GM19468 (cell line): ENCODE results near the gene VWA3B.
"Not testable (repeated sequence)": the region's sequence is repeated elsewhere in the genome, so short reads cannot be mapped to it uniquely, and the experiment has no call there.

Experiments
- ATAC-seq: cut with Tn5 transposase; IDR thresholded peaks from one replicate; pipeline ENCODE4 v1.9.1; 2021; ENCODE audit warnings: mild to moderate bottlenecking, moderate library complexity, moderate number of reproducible peaks; ENCODE audit not compliant: unreplicated experiment; ENCODE audit errors: extremely low read depth

VWA3B gene

GRCh38 chr2:98313492-98314250 lies 226.7 kb downstream of the VWA3B start:
- ATAC-seq = no peak

- ATAC-seq = no peak
Measured at GRCh38 chr2:98314251-98314650, 227.3 kb downstream of the VWA3B start.

DNA sequence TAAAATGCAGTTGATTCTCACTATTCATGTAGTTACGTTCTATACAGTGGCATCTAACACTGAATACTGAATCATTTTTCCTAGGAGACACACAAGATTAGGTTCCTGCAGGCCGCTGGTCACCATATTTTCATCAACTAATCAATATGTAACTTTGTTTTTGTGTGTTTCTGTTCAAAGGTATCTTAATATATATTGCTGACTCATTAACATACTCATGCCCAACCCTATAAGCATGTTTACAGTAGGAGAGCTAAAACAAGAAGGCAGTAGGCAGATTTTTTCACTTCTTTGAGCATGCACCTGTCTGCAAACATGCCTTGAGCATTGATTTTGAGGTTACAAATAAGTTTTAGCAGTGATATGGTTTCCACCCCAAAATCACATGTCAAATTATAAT lies 229.0 kb downstream of the VWA3B start:
- ATAC-seq = no peak

- no peak for ATAC-seq
Measured at GRCh38 chr2:98317214-98317613, 230.2 kb downstream of the VWA3B start.

- not testable (repeated sequence) for ATAC-seq
Measured at GRCh38 chr2:98320171-98320570, 233.2 kb downstream of the VWA3B start.

GRCh38 chr2:98324181-98324580 lies 237.2 kb downstream of the VWA3B start:
- no peak for ATAC-seq

GRCh38 chr2:98327776-98328175 lies 240.8 kb downstream of the VWA3B start:
- no peak for ATAC-seq

GRCh38 chr2:98329549-98329948 lies 242.6 kb downstream of the VWA3B start:
- no peak for ATAC-seq

DNA sequence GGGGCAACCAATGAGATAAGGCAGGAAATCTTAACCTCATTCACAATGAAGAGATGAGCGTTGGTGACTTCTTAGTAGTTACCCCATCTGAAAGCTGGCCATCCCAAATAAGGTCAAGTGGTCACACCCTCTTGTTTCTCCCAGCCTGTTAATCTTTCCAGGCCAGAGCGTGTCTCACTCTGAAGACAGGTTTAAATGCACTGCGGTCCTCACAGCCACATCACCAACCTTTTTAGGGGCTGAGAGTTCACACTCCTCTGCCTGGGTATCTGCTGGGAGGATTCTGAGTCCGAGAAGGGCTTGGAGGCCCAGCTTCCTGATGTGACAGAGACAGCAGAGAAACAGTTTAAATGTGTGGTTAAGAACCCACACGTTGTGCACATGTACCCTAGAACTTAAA lies 246.0 kb downstream of the VWA3B start:
- no peak for ATAC-seq

DNA sequence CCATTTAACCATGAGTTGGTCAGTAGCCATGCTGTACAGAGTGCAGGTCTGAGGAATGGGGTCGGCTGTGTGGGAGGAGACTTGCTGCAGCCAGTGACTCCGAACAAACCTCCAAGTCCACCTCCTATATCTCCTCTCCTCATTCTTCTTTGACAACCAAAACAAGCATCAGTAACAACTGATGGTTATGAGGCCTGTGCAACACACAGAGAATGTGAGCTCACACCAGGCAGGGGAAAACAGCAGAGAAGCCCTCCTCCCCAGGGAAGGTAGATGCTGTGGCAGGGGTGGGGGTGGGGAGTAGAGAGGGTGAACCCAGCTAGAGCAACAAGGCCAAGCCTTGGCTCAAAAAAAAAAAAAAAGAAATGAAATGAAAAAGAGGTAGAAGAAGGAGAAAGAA lies 247.0 kb downstream of the VWA3B start:
- ATAC-seq = no peak

- ATAC-seq = no peak
Measured at GRCh38 chr2:98334439-98335078, 247.6 kb downstream of the VWA3B start.

GRCh38 chr2:98335271-98335670 lies 248.3 kb downstream of the VWA3B start:
- ATAC-seq = no peak

- ATAC-seq = no peak
Measured at GRCh38 chr2:98341241-98341640, 254.3 kb downstream of the VWA3B start.

DNA sequence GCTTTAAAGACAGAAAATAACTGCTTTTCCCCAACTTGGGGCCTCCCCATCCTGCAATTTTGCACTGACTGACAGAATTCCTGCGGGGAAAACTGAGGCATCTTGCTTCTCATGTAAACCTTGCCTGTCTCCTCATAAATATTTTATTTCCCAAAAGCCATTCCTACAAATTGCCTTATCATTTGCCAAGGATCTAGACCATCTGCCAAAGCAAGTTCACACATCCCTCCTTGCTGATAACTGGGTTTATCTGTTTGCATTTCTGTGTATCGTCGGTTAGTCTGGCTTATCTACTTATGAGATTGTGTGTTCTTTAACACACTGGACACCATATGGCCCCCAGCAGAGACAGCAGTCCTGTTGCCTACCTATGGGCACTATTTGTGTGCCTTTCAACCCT lies 256.3 kb downstream of the VWA3B start:
- no peak for ATAC-seq

DNA sequence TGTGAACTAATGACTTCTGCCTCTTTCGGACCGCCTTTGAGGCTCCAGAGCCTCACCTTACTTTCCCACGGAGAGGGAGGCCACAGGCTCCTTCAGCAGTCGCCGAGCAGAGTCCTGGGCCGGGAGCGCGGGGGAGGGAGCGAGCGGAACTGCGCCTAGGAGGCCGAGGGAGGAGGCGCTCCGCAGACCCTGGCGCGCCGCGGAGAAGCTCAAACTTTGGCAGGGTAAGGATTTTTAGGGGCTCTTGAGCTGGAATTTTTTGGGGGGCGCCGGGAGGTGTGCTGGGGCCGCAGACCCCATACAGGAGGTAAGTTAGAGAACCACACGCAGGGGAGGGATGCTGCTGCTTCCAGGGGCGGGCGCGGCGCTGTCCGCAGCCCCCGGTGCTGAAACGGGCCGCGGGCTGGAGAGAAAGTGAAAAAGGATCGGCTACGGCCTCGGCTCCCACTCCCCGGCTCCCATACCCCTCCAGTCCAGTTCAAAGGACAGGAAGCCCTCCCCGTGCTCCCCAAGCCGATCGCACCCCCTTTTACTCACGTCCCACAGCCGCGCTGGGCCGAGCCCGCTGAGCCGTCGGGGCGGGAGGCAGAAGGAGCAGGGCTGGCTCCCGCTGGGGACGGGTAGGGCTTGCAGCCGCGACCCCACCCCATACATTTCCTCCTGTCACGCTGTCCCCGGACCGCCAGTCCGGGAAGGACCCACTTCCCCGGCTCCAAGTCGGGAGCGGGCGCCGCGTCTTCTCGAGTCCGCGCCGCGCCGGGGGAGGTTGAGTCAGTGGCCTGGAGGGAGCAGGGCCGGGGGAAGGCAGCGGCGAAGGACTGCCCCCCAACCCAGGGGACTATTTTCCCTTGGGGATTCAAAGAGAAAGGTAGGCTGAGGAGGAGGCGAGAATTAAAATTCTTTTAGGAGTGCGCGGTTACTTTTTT lies 259.6 kb downstream of the VWA3B start, which contains the start of gene CNGA3:
CNGA3 (plus strand) TSS at position 146 of the 926 bp plus-strand sequence. CDS start 23,520 bp downstream, outside the sequence.
- ATAC-seq = no peak

DNA sequence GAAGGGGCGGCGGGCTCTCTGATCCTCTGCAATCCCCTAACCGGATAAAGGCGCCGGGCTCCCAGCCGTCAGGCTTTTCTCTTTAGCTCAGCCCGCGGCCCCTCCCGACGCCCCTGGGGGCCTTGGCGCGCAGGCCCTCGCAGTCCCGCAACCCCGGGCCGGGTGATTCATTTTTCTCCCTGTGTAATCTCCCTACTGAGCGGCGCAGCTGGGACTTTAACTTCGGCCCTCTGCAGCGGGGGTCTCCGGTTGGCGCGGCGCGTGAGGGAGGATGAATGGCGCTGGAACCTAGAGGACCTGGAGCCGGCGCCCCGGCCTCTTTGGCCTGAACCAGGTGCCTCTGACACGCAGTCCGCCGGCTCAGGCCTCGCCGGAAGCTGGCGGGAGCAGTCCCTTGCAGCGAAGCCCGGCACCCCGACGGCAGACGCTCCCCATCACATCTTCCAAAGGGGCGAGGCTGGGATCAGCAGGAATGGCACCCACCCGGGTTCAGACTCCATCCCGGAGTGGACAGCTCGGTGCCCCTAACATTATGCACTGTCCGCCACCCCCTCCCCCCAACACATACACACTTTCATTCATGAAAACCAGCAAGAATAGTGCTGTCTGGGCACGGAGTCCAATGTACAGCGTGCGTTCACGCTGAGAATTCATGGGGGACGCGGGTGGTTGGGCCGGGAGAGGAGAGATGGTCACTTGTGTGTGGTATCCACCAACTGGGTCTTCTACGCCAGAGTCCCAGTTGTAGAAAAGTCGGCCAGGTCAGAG lies 260.5 kb downstream of the VWA3B start:
- ATAC-seq = no peak

DNA sequence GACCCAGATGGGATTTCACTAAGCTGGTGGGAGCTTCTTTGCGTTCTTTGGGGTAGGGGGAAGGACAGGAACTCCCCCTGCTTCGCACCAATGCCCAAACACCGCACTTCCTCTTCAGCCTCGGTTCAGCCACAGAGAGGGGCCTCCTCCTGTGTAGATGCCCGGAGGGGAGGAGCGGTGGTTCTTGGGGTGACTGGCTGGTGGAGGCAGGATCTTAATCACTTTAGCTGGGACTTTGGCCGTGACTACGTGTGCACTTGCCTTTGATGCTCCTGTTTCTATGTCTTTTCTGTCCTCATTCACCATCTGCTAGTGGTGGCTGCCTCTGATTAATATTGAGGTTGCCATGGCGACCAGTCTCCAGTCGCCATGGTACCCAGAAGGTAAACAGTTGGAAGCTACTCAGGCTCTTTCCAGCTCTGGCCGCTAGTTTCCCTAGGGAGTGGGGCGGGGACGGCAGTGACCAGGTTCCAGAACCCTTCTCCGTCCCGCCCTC lies 261.1 kb downstream of the VWA3B start:
- ATAC-seq = no peak

DNA sequence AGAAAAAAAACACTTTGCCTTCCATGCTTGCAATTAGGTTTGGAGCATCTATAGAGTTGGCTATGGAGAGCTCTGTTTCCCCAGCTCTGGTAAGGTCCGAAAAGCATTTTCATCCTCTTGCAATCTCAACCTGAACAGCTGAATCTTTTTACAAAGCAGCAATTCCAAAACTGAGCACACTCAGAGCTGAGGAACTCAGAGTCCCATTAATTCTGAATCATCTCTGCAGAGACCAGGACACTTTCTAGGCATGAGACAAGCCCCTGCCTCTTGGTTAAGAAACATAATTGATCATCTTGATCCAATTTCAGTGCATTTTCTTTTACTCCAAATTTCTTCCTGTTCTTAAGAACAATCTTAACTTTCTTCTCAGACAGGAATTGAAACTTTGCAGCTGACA lies 263.4 kb downstream of the VWA3B start:
- no peak for ATAC-seq

DNA sequence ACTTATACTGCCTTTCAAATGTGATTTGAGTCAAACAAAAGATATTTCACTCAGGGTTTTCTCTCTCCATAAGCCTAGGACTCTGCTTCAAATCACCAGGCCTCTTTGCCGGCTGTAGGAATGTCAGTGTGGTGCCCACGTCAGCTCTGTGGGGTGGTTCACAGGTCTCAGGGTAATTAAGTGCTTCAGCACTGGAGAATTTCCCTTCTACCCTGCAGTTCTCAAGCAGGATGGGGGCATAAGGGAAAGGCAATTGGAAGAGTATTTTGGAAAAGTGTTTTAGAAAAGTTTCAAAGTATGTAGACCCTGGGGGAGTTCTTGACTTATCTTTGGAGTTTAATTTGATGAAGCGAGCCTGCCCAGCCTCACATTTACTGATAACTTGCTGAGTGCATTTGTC lies 268.9 kb downstream of the VWA3B start:
- no peak for ATAC-seq

DNA sequence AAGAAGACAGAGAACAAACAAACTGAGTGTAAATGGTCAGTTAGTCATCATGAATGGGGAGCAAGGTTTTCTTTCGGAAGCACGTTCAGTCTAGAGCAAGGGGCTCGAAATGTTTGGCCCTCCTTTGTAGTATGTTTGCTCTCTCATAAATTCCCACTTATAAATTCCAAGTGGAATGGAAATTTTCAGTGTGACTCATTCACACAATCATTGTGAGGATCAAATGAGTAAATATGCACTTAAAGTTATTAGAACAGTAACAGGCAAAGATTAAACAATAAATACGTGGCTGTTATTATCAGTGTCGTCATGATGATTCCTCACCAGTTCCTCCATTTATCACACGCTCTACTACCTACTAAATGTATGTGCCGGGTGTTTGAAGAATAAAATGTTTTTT lies 269.8 kb downstream of the VWA3B start:
- no peak for ATAC-seq
